ENCODE measurements around the gene FAM221A.
A peak's percentile ranks its signal among the peaks of the same experiment; 100 is the strongest.
"Not testable (repeated sequence)": the region's sequence is repeated elsewhere in the genome, so short reads cannot be mapped to it uniquely, and the experiment has no call there.

FAM221A gene

DNA sequence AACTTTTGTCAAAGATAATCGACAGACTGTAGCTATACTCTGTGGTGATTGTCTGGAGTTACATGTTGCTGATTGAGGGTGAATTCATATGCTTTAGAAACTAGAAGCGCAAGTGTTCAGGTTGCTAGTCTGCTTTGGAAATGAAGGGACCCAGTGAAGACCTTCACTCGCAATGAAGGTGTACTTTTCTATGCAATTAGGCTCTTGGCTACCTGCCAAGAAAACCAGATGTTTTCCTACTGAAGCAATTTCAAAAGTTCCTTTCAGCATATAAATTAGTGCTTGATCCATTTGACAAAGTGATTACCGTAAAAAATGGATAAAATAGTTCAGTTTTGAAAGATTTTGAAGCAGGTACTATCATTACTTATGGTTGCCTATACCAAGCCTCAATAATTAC, 20.0 kb downstream of the FAM221A start:
- no peak for DNase-seq (ENCODE audit: low spot score)

DNA sequence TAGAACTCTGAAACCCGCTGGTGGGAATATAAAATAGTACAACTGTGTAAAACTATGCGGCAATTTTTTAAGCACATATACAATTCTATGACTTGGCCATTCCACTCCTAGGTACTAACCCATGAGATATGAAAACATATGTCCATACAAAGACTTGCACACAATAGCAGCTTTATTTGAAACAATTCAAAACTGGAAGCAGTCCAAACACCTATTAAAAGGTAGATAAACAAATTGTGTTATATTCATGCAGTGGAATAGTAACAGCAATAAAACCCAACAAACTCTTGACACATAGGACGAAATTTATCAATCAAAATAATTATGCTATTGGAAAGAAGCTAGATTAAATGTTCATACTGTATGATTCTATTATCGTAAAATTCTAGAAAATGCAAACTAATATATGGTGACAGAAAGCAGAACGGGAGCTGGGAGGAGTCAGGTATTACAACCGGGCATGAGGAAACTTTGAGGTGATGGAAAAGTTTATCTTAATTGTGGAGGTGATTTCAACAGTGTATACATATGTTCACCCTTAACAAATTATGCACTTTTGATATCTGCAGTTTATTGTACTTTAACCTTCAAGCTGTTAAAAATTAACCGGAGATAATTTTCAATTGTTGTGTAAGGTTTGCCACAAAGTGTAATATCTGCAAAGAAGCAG, 29.2 kb downstream of the FAM221A start:
- no peak for DNase-seq (ENCODE audit: low spot score)

DNA sequence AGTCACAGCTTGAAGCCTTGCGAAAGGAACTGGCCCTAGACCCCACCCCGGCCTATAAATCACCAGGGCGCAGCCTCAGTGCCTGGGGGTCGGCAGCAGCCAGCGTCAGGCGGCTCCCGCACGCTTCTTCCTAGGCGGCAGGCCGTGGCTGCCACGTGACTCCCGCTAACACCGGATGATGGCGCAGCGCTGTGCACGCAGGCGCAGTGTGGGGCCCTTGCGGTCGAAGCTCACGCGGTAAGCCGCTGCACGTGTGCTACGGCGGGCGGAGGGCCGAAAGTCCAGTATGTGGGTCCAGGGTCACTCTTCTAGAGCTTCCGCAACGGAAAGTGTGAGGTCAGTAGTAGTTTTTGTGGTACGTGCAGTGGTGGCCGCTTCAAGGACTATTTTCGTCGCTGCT, 30.0 kb downstream of the FAM221A start, which contains the start of gene STK31:
STK31 (plus strand) TSS at position 220 of the 400 bp plus-strand sequence; CDS start at position 287, 67 bp downstream.
- no peak for DNase-seq (ENCODE audit: low spot score)

DNA sequence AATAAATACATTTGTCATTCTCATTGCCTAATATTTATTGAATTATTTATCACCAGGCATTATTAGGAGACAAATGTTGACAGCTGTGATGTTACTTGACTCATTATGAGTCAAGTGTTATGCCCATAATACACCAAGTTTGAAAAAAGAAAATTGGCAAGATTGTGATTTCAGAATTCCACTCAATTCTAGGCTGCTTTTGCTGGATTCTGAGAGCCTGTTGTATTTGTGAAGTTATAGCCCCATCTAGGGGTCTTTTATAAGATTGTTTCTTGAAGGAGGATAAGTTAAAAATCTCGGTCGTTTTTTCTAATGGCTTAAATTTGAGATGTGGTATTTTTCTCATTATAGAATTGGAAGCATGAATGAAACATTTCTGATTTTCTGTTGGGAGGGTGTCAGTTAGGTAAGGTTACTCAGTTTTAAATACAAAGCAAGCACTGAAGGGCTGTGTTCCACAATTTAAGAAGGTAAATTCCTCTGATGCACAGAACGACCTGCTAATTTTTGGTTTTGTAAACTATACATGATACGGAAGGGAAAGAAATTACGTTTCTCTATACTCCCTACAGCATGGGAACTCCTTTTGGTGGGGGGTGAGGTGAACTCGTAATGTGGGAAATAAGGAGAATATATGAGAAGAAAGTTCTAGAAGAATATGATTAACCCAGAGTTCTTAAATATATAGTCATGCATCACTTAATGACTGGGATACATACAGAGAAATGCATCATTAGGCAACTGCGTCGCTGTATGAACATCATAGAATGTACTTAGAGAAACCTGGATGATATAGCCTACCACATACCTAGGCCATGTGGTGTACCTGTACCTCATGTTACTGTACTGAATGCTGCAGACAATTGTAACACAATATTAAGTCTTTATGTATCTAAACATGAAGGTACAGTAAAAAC, 32.6 kb downstream of the FAM221A start:
- DNase-seq (ENCODE audit: low spot score), result peak; percentile 77

DNA sequence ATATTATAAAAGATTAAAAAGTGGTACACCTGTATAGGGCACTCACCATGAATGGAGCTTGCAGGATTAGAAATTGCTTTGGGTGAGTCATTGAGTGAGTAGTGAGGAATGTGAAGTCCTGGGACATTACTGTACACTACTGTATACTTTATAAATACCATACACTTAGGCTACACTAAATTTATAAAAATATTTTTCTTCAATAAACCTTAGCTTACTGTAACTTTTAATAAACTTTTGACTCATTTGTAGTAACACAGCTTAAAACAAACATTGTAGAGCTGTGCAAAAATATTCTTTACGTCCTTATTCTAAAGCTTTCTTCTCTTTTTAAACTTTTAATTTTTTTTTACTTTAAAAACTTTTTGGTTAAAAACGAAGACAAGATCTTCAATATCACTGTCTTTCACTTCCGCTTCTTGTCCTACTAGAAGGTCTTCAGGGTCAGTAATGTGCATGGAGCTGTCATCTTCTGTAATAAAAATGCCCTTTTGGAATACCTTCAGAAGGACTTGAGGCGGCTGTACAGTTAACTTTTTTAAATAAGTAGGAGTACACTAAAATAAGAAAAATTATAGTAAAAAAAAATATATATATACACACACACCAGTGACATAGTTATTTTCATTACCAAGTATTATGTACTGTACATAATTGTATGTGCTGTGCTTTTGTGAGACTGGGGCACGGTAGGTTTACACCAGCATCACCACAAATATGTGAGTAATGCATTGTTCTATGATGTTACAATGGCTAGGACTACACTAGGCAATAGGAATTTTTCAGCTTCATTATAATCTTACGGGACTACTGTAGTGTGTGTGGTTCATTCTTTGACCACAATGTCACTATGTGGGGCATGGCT, 33.5 kb downstream of the FAM221A start:
- no peak for DNase-seq (ENCODE audit: low spot score)

DNA sequence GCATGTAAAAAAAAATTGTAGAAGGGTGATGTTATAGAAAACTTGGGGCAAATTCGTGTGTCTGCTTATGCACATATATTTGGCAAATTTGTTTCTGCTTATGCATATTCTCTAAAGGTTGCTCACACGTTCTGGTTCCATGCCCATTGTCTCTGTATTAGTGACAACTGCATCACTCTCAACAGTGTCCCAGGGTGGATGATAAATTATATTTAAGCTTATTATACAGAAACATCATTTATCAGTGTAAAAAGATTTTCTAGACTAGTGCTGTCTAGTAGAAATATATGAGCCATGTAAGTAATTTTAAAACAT, 34.1 kb downstream of the FAM221A start:
- no peak for DNase-seq (ENCODE audit: low spot score)

DNA sequence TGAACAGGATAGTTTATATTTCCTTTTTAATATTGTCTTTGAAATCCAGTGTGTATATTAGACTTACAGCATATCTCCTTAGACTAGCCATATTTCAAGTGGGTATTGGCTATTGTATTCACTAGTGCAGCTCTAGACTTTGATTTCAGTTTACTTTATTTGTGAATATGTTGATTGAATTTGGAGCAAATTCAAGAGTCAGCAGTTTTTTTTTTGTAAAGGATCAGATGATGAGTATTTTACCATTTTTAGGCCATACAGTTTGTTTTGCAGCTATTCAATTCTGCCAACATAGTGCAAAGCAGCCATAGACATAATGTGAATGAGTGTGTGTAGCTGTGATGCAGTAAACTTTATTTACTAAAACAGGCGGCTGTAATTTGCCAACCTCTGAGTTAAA, 34.6 kb downstream of the FAM221A start:
- DNase-seq (ENCODE audit: low spot score), result no peak

DNA sequence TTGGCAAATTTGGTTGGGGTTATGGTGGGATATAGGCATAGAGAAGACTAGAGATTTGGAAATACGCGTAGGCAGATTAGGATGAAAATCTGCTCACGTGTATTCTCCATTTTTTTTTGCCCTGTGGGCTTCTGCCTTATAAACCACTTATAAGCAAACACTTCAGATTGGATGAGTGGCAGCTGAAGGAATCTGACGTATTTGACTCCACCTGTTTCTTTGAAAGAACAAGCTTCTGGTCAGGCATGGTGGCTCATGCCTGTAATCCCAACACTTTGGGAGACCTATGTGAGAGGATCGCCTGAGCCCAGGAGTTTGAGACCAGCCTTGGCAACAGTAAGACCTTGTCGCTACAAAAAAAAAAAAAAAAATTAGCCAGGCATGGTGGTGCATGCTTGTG, 35.1 kb downstream of the FAM221A start:
- no peak for DNase-seq (ENCODE audit: low spot score)

DNA sequence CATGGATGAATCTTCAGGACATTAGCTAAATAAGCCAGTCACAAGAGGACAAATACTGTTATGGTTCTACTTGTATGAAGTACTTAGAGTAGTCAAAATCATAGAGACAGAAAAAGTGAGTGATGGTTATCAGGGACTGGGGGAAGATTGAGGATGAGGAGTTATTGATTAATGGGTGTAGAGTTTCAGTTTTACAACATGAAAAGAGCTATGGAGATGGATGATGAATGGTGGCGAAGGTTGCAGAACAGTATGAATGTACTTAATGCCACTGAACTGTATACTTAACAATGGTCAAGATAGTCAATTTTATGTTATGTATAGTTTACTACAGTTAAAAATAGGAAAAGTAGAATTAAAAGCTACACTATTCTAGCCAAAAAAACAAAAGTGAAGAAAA, 37.8 kb downstream of the FAM221A start:
- DNase-seq (ENCODE audit: low spot score), result no peak

DNA sequence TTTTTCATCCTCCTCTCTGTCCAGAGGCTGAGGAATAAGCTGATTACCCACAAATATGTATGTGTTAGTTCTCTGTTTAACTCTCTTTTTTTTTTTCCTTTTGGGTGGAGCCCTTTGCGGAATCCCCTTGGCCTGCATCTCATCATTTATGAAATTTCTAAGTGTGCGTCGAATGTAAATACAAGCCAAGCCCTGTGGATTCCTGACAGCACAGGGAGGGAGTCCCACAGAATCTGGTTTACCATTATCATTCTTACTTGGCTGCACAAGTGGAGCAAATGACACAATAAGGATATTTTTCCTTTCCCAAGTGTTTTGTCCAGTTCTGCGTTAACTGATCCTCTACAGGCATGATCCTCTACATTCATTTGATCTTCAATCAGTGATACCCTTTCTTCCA, 41.5 kb downstream of the FAM221A start:
- no peak for DNase-seq (ENCODE audit: low spot score)

DNA sequence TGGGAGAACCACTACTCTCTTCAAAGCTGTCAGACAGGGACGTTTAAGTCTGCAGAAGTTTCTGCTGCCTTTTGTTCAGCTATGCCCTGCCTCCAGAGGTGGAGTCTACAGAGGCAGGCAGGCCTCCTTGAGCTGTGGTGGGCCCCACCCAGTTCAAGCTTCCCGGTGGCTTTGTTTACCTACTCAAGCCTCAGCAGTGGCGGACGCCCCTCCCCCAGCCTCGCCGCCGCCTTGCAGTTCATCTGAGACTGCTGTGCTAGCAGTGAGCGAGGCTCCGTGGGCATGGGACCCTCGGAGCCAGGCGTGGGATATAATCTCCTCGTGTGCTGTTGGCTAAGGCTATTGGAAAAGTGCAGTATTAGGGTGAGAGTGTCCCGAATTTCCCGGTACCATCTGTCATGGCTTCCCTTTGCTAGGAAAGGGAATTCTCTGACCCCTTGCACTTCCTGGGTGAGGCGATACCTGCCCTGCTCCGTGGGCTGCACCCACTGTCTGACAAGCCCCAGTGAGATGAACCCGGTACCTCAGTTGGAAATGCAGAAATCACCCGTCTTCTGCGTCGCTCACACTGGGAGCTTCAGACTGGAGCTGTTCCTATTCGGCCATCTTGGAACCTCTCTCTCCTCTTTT, 42.7 kb downstream of the FAM221A start:
- DNase-seq (ENCODE audit: low spot score), result not testable (repeated sequence)

DNA sequence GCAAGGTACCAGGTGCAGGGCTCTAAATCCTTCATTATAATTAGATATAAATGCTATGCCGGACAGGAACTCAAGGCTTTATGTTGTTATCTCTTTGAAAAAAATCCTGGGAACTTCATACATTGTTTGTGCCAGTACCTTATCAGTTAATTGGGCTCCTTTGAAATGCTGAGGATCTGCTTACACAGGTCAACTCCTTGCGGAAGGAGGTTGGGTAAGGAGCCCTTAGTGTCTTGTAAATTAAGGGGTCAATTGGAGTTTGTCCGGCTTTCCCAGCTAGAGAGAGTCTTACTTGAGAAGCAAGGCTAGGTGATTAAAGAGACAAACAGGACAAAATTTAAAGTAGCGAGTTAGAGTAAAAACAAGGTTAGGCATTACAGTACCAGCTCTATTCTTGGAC, 44.1 kb downstream of the FAM221A start:
- DNase-seq (ENCODE audit: low spot score), result not testable (repeated sequence)

DNA sequence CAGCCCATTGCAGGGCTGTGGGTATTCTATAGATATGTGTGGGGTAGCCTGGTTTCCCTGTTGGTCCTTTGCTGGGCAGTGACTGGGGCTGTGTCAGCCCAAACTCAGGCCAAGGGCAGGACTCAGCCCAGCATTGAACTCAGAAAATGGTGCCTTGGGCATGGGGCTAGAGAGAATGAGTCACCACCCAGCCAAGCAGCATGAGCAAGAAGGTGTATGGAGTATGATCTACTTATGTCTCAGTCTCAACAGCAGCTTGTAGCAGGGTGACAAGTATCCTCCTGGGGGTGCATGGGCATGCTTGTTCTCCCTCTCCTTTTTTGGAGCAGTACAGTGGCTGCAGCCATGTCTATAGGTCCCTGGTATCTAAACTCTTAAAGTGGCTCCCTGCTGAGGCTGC, 62.1 kb downstream of the FAM221A start:
- DNase-seq (ENCODE audit: low spot score), result no peak

DNA sequence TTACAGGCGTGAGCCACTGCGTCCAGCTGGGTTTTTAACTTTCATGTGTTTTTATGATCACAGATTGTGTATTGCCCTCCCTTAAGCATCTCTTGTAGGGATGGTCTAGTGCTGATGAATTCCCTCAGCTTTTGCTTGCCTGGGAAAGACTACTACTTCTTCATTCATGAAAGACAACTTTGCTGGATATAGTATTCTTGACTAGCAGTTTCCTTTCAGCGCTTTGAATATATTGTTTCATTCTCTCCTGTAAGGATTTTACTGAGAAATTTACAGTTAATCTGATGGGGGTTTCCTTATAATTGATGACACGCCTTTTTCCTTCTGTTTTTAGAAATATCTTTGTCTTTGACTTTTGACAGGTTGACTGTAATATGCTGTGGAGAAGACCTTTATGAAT, 63.2 kb downstream of the FAM221A start:
- no peak for DNase-seq (ENCODE audit: low spot score)

DNA sequence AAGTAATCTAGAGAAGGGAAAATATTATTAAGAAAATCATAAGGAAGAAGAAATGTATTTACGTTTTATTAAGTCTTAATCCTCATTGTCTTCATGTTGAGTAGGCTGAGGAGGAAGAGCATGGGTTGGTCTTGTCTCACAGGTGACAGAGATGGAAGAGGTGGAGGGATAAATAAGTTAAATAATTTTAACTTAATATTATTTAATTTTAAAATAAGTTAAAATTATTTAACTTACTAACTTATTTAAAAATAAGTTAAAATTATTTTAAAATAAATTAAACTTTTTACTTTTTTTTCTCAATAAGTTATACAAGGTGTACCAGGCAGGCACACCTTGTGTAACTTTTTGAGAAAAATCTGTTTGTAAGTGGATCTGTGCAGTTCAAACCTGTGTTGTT, 66.6 kb downstream of the FAM221A start:
- no peak for DNase-seq (ENCODE audit: low spot score)

DNA sequence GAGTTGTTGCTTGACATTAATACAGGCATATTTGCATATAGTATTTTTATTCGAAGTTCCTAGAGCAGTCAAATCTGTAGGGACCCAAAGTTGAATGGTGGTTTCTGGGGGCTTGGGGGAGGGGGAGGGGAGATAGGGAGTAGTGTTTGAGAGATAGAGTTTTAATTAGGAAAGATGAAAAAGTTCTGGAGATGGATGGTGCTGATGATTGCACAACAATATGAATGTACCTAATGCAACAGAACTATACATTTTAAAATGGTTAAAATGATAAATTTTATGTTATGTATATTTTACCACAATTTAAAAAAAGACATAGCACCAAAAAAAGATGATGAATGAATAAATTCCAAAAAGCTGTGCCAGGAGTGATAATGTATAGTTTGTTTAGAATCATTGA, 71.9 kb downstream of the FAM221A start:
- DNase-seq (ENCODE audit: low spot score), result no peak

All from COLO829 (cell line).